Measurements from ENCODE around the gene CPHXL.

GRCh38 chr16:75714661-75715060 lies 11.6 kb downstream of the CPHXL start:
- TF ChIP-seq, protein P1, sequence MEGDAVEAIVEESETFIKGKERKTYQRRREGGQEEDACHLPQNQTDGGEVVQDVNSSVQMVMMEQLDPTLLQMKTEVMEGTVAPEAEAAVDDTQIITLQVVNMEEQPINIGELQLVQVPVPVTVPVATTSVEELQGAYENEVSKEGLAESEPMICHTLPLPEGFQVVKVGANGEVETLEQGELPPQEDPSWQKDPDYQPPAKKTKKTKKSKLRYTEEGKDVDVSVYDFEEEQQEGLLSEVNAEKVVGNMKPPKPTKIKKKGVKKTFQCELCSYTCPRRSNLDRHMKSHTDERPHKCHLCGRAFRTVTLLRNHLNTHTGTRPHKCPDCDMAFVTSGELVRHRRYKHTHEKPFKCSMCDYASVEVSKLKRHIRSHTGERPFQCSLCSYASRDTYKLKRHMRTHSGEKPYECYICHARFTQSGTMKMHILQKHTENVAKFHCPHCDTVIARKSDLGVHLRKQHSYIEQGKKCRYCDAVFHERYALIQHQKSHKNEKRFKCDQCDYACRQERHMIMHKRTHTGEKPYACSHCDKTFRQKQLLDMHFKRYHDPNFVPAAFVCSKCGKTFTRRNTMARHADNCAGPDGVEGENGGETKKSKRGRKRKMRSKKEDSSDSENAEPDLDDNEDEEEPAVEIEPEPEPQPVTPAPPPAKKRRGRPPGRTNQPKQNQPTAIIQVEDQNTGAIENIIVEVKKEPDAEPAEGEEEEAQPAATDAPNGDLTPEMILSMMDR (IDR thresholded peaks at IDR 0.05) = no peak
- TF ChIP-seq POLR2A (IDR thresholded peaks at IDR 0.05) = no peak
